ENCODE results near the gene COBLL1.

COBLL1 gene

DNA sequence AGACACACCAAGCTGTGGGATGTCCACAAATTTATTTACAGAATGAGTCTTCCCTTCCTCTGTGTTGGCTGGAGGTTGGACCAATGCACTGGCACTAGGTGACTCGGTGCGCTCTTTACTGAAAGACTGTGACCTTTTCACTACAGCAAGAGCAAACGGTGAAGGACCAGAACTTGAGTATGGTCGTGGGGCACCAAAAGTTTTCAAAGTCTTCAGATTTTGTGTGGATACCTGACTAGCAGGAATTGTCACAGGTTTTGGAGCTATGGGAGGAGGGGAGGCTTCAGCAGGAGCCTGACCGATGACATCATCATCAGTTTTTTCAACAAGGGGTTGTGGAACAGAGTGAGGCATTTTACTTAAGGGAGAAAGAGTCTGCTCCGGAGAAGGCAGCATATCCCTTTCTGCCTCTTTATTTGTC lies 147.3 kb downstream of the COBLL1 start:
- no peak for TF ChIP-seq CTCF (conservative IDR thresholded peaks at IDR 0.05; ENCODE audit: low read depth, low read length)

GRCh38 chr2:164693834-164694233 lies 147.8 kb downstream of the COBLL1 start:
- no peak for TF ChIP-seq CTCF (conservative IDR thresholded peaks at IDR 0.05; ENCODE audit: low read depth, low read length)

More for the DNA sequence above, 147.3 kb downstream of the COBLL1 start:
- no peak overlapping the region for H3K4me3 ChIP-seq (ENCODE audit: low read depth, low read length)
- DNase-seq (ENCODE audit: low read depth) = no peak

DNA sequence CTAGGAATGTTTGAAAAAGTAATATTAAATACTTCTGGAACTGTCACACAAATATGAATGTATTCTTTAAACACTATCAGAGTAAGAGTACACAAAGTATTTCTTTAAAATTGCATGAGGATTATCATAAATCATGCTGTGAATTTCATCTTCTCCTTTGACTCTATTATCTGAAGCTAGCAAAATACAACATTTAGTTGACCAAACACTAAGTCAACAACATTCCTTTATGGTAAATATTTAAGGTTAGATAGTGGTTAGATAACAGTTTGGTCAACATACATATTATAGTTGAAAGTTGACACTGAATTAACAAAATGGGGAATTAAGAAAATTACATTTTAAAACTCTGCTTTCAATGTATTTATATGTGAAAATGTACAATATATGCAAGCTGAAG lies 148.2 kb downstream of the COBLL1 start:
- no peak for DNase-seq (ENCODE audit: low read depth)
- TF ChIP-seq CTCF (conservative IDR thresholded peaks at IDR 0.05; ENCODE audit: low read depth, low read length) = no peak
- no peak overlapping the region for H3K4me3 ChIP-seq (ENCODE audit: low read depth, low read length)

More at GRCh38 chr2:164693834-164694233, 147.8 kb downstream of the COBLL1 start:
- DNase-seq (ENCODE audit: low read depth) = no peak
- no peak overlapping the region for H3K4me3 ChIP-seq (ENCODE audit: low read depth, low read length)

DNA sequence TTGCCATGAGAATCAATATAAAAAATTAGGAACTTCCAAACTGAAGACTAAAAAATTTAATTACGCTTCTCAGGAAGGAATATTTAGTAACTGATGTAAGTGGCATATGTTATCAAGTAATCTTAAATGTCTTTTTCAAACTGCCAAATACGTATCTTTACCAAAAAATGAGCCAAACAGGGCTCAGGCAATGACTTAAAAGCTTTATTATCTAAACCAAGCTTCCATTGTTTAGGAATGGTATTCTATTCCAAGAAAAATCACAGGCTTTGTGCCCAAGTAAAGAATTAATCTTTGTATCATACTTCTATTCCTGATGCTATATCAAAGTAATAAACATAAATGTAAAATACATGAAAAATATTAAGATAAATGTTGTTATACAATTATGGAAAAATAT lies 148.7 kb downstream of the COBLL1 start:
- no peak for DNase-seq (ENCODE audit: low read depth)
- H3K4me3 ChIP-seq (ENCODE audit: low read depth, low read length) = no peak overlapping the region
- no peak for TF ChIP-seq CTCF (conservative IDR thresholded peaks at IDR 0.05; ENCODE audit: low read depth, low read length)

- DNase-seq (ENCODE audit: low read depth) = no peak
- TF ChIP-seq CTCF (conservative IDR thresholded peaks at IDR 0.05; ENCODE audit: low read depth, low read length) = no peak
- no peak overlapping the region for H3K4me3 ChIP-seq (ENCODE audit: low read depth, low read length)
Observed at GRCh38 chr2:164692114-164692513, 149.5 kb downstream of the COBLL1 start.

GRCh38 chr2:164691346-164691887 lies 150.2 kb downstream of the COBLL1 start:
- DNase-seq (ENCODE audit: low read depth) = no peak
- no peak overlapping the region for H3K4me3 ChIP-seq (ENCODE audit: low read depth, low read length)
- TF ChIP-seq CTCF (conservative IDR thresholded peaks at IDR 0.05; ENCODE audit: low read depth, low read length) = no peak

DNA sequence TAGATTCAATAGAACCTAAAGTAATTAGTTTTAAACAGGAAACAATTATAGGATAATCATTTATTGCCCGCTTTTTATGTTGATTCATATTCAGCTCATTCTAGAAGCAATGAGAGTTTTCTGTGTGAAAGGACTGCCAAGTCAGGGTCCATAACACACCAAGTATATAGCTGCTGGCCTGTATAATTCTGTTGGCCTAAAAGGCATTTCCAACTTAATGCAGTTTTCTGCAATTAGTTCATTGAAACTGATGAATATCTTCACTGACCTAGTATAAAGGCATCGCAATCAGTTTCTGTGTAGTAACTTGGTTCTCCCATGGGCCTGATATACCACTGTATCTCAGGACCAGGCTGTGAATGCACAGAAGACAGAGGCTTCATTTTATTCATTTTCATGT lies 151.3 kb downstream of the COBLL1 start:
- H3K4me3 ChIP-seq (ENCODE audit: low read depth, low read length) = no peak overlapping the region
- DNase-seq (ENCODE audit: low read depth) = no peak
- no peak for TF ChIP-seq CTCF (conservative IDR thresholded peaks at IDR 0.05; ENCODE audit: low read depth, low read length)
